ENCODE results near the gene RAD51B. TPM values are rescaled to one million over a fixed set of nuclear protein-coding genes. Genes with fewer than 3 reads are reported as not detected.

The RAD51B gene
- total and polyA plus RNA-seq, 4 donors = 2.8 to 39.6 (median 13.3) TPM; not detected in 1

- ATAC-seq (ENCODE audit: low FRiP score) (no peak), DNase-seq (no peak)
- intact Hi-C loops (cut with DNase I) = no loop called here
- WGBS, 2 donors = 64 to 71% methylated on average over 2 of the region's 2 CpGs
- H3K36me3 ChIP-seq (ENCODE audit: control insufficient read depth in 1 of 2, insufficient read depth in 2 of 2, low read length in 1 of 2) = no peaks in the 10 kb centered on the region
- no peaks in the 10 kb centered on the region for H3K27me3 ChIP-seq (ENCODE audit: control insufficient read depth in 1 of 2, insufficient read depth in 2 of 2, low read length in 1 of 2)
- no peak overlapping the region for H3K27ac ChIP-seq (ENCODE audit: low read depth in 1 of 2, low read length in 2 of 2)
- H3K4me3 ChIP-seq (ENCODE audit: low read length in 2 of 2) = no peak overlapping the region
- H3K9me3 ChIP-seq (ENCODE audit: control insufficient read depth, low read length) = no peaks in the 10 kb centered on the region
- H3K4me1 ChIP-seq (ENCODE audit: control insufficient read depth in 1 of 2, insufficient read depth in 2 of 2, low read length in 2 of 2) = peaks cover 0 to 4% of the 10 kb centered on the region in 2 donors
These were observed 307.6 kb downstream of the RAD51B start for GRCh38 chr14:68127166-68127565.

- no peaks in the 10 kb centered on the region for H3K4me1 ChIP-seq (ENCODE audit: control insufficient read depth in 1 of 2, insufficient read depth in 2 of 2, low read length in 2 of 2)
- intact Hi-C loops (cut with DNase I) = no loop called here
- no peak overlapping the region for H3K4me3 ChIP-seq (ENCODE audit: low read length in 2 of 2)
- DNase-seq = no peak
- no peaks in the 10 kb centered on the region for H3K9me3 ChIP-seq (ENCODE audit: control insufficient read depth, low read length)
- no peaks in the 10 kb centered on the region for H3K36me3 ChIP-seq (ENCODE audit: control insufficient read depth in 1 of 2, insufficient read depth in 2 of 2, low read length in 1 of 2)
- ATAC-seq (ENCODE audit: low FRiP score) = peak; percentile 33
- no peak overlapping the region for H3K27ac ChIP-seq (ENCODE audit: low read depth in 1 of 2, low read length in 2 of 2)
- H3K27me3 ChIP-seq (ENCODE audit: control insufficient read depth in 1 of 2, insufficient read depth in 2 of 2, low read length in 1 of 2) = peaks cover 0 to under 1% of the 10 kb centered on the region in 2 donors
These were observed 312.3 kb downstream of the RAD51B start for GRCh38 chr14:68131907-68132306.

GRCh38 chr14:68132563-68133121, 313.1 kb downstream of the RAD51B start:
- DNase-seq (no peak), ATAC-seq (ENCODE audit: low FRiP score) (no peak)
- no peaks in the 10 kb centered on the region for H3K9me3 ChIP-seq (ENCODE audit: control insufficient read depth, low read length)
- no peak overlapping the region for H3K4me3 ChIP-seq (ENCODE audit: low read length in 2 of 2)
- no peaks in the 10 kb centered on the region for H3K36me3 ChIP-seq (ENCODE audit: control insufficient read depth in 1 of 2, insufficient read depth in 2 of 2, low read length in 1 of 2)
- intact Hi-C loops (cut with DNase I) = no loop called here
- no peaks in the 10 kb centered on the region for H3K4me1 ChIP-seq (ENCODE audit: control insufficient read depth in 1 of 2, insufficient read depth in 2 of 2, low read length in 2 of 2)
- peaks cover 0 to 2% of the 10 kb centered on the region in 2 donors for H3K27me3 ChIP-seq (ENCODE audit: control insufficient read depth in 1 of 2, insufficient read depth in 2 of 2, low read length in 1 of 2)
- no peak overlapping the region for H3K27ac ChIP-seq (ENCODE audit: low read depth in 1 of 2, low read length in 2 of 2)
- WGBS, 2 donors = 17 to 25% methylated on average over 1 of the region's 1 CpG

- ATAC-seq (ENCODE audit: low FRiP score) (no peak), DNase-seq (no peak)
- H3K27me3 ChIP-seq (ENCODE audit: control insufficient read depth in 1 of 2, insufficient read depth in 2 of 2, low read length in 1 of 2) = peaks cover 0 to 2% of the 10 kb centered on the region in 2 donors
- no peak overlapping the region for H3K27ac ChIP-seq (ENCODE audit: low read depth in 1 of 2, low read length in 2 of 2)
- no peak overlapping the region for H3K4me3 ChIP-seq (ENCODE audit: low read length in 2 of 2)
- intact Hi-C loops (cut with DNase I) = no loop called here
- H3K9me3 ChIP-seq (ENCODE audit: control insufficient read depth, low read length) = no peaks in the 10 kb centered on the region
- no peaks in the 10 kb centered on the region for H3K36me3 ChIP-seq (ENCODE audit: control insufficient read depth in 1 of 2, insufficient read depth in 2 of 2, low read length in 1 of 2)
- H3K4me1 ChIP-seq (ENCODE audit: control insufficient read depth in 1 of 2, insufficient read depth in 2 of 2, low read length in 2 of 2) = no peaks in the 10 kb centered on the region
- 92 to 93% methylated on average over 4 of the region's 4 CpGs for WGBS, 2 donors
These were observed 314.3 kb downstream of the RAD51B start for GRCh38 chr14:68133856-68134255.

GRCh38 chr14:68135028-68135427, 315.4 kb downstream of the RAD51B start:
- Histone ChIP-seq H3K4me3 (ENCODE audit: low read length in 2 of 2) (no peak overlapping the region), H3K27me3 (ENCODE audit: control insufficient read depth in 1 of 2, insufficient read depth in 2 of 2, low read length in 1 of 2) (peaks cover 0 to 2% of the 10 kb centered on the region in 2 donors), H3K9me3 (ENCODE audit: control insufficient read depth, low read length) (no peaks in the 10 kb centered on the region), H3K36me3 (ENCODE audit: control insufficient read depth in 1 of 2, insufficient read depth in 2 of 2, low read length in 1 of 2) (no peaks in the 10 kb centered on the region), H3K27ac (ENCODE audit: low read depth in 1 of 2, low read length in 2 of 2) (no peak overlapping the region), H3K4me1 (ENCODE audit: control insufficient read depth in 1 of 2, insufficient read depth in 2 of 2, low read length in 2 of 2) (no peaks in the 10 kb centered on the region)
- ATAC-seq (ENCODE audit: low FRiP score) = no peak
- no peak for DNase-seq
- intact Hi-C loops (cut with DNase I) = no loop called here
- WGBS, 2 donors = 62 to 64% methylated on average over 3 of the region's 3 CpGs

- no peak for ATAC-seq (ENCODE audit: low FRiP score)
- DNase-seq = no peak
- Histone ChIP-seq H3K36me3 (ENCODE audit: control insufficient read depth in 1 of 2, insufficient read depth in 2 of 2, low read length in 1 of 2) (no peaks in the 10 kb centered on the region), H3K9me3 (ENCODE audit: control insufficient read depth, low read length) (no peaks in the 10 kb centered on the region), H3K27ac (ENCODE audit: low read depth in 1 of 2, low read length in 2 of 2) (no peak overlapping the region), H3K27me3 (ENCODE audit: control insufficient read depth in 1 of 2, insufficient read depth in 2 of 2, low read length in 1 of 2) (peaks cover 0 to 2% of the 10 kb centered on the region in 2 donors), H3K4me3 (ENCODE audit: low read length in 2 of 2) (no peak overlapping the region), H3K4me1 (ENCODE audit: control insufficient read depth in 1 of 2, insufficient read depth in 2 of 2, low read length in 2 of 2) (peaks cover 0 to 2% of the 10 kb centered on the region in 2 donors)
- intact Hi-C loops (cut with DNase I) = no loop called here
- WGBS, 2 donors = 42% methylated on average over 2 of the region's 2 CpGs
These were observed 316.0 kb downstream of the RAD51B start for GRCh38 chr14:68135566-68135965.

GRCh38 chr14:68137704-68138619, 318.4 kb downstream of the RAD51B start:
- H3K4me3 ChIP-seq (ENCODE audit: low read length in 2 of 2) = no peak overlapping the region
- DNase-seq (peak; percentile 64 to 80), ATAC-seq (ENCODE audit: low FRiP score) (peak; percentile 59)
- H3K4me1 ChIP-seq (ENCODE audit: control insufficient read depth in 1 of 2, insufficient read depth in 2 of 2, low read length in 2 of 2) = peaks cover 0 to 3% of the 10 kb centered on the region in 2 donors
- 33 to 36% methylated on average over 3 of the region's 3 CpGs for WGBS, 2 donors
- no peak overlapping the region for H3K27ac ChIP-seq (ENCODE audit: low read depth in 1 of 2, low read length in 2 of 2)
- H3K27me3 ChIP-seq (ENCODE audit: control insufficient read depth in 1 of 2, insufficient read depth in 2 of 2, low read length in 1 of 2) = peaks cover 0 to 2% of the 10 kb centered on the region in 2 donors
- no peaks in the 10 kb centered on the region for H3K36me3 ChIP-seq (ENCODE audit: control insufficient read depth in 1 of 2, insufficient read depth in 2 of 2, low read length in 1 of 2)
- no peaks in the 10 kb centered on the region for H3K9me3 ChIP-seq (ENCODE audit: control insufficient read depth, low read length)
- intact Hi-C loops (cut with DNase I) = no loop called here

- H3K27me3 ChIP-seq (ENCODE audit: control insufficient read depth in 1 of 2, insufficient read depth in 2 of 2, low read length in 1 of 2) = peaks cover 0 to 2% of the 10 kb centered on the region in 2 donors
- 57 to 61% methylated on average over 4 of the region's 4 CpGs for WGBS, 2 donors
- no peak for DNase-seq
- no peak for ATAC-seq (ENCODE audit: low FRiP score)
- H3K27ac ChIP-seq (ENCODE audit: low read depth in 1 of 2, low read length in 2 of 2) = peak overlapping the region in 1 of 2 donors; percentile 58
- peaks cover 0 to 10% of the 10 kb centered on the region in 2 donors for H3K4me1 ChIP-seq (ENCODE audit: control insufficient read depth in 1 of 2, insufficient read depth in 2 of 2, low read length in 2 of 2)
- no peaks in the 10 kb centered on the region for H3K36me3 ChIP-seq (ENCODE audit: control insufficient read depth in 1 of 2, insufficient read depth in 2 of 2, low read length in 1 of 2)
- no peak overlapping the region for H3K4me3 ChIP-seq (ENCODE audit: low read length in 2 of 2)
- H3K9me3 ChIP-seq (ENCODE audit: control insufficient read depth, low read length) = no peaks in the 10 kb centered on the region
- intact Hi-C loops (cut with DNase I) = loop anchor here in 1 of 2 donors (10.0 kb wide), 1 partner anchor 65 kb away; no protein-coding TSS in a partner anchor
These were observed 320.0 kb downstream of the RAD51B start for GRCh38 chr14:68139431-68140075.

Measured in aorta (tissue), 5 donors.